DMS114 treated with DMSO at 0.1 percent for 48 hours (cell line): ENCODE results near the gene NUP50.

Experiments used
- DNase-seq: peaks from one replicate; lab custom pipeline; 2025; ENCODE audit not compliant: unreplicated experiment; lab: John Stamatoyannopoulos, UW

NUP50 gene

DNA sequence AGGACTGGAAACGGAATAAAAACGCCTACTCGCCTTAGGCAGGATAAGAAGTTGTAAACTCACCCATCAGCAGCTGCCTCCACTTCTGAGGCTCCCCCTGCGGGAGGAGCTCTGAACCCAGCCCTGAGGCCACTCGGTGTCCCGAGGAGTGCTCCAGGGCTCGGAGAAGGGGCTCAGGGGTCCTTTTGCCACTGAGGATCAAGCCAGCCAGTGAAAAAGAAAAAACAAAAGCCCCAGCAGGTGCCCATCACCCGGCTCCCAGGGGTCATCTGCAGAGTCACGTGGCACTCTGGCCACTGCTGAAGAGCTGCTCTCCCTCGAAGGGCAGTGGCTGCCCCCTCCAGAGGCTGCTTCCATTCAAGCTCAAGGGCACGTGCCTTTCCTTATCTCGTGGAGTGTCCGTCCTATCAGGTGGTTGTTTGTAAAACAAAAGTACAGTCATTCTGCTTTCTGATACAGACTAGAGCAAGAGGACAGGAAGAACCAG lies 29.0 kb downstream of the NUP50 start:
- DNase-seq: no peak

DNA sequence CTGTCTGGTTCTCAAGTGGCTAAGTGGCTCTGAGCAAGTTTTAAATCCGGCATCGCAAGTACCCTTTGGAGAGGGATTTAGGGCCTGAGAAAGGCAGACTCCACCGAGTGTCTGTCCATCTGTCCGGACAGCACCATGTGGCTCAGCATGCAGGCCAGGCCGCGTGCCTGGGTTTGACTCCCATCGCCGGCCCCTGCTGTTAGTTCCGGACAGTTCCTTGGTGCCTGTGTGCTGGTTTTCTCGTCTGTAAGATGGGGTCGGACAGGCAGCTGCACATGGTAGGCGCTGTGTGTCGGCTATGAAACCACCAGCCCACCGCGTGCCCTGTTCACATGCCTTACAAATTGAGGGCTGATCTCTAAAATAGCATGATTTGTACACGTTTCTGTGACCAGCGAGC lies 31.0 kb downstream of the NUP50 start:
- no peak for DNase-seq

GRCh38 chr22:45195616-45196015 lies 31.9 kb downstream of the NUP50 start:
- DNase-seq: no peak

DNA sequence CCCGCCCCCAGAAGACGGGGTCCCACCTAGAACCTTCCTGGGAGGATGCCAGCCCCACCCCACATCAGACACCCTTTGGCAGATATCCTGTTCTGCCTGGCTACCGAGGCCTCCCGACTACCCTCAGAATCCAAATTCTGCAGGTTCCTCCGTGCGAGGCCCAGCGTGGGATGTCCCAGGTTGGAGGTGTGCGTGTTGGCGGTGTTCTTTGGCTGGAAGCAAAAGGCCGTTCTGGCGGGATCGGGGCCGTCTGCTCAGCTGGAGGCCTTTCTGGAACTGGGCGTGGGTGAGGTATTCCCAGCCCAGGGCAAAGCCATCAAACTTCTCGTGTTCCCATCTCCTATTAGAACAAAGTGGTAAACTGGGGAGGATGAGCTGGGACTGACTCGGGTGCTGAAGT lies 32.6 kb downstream of the NUP50 start:
- no peak for DNase-seq

DNA sequence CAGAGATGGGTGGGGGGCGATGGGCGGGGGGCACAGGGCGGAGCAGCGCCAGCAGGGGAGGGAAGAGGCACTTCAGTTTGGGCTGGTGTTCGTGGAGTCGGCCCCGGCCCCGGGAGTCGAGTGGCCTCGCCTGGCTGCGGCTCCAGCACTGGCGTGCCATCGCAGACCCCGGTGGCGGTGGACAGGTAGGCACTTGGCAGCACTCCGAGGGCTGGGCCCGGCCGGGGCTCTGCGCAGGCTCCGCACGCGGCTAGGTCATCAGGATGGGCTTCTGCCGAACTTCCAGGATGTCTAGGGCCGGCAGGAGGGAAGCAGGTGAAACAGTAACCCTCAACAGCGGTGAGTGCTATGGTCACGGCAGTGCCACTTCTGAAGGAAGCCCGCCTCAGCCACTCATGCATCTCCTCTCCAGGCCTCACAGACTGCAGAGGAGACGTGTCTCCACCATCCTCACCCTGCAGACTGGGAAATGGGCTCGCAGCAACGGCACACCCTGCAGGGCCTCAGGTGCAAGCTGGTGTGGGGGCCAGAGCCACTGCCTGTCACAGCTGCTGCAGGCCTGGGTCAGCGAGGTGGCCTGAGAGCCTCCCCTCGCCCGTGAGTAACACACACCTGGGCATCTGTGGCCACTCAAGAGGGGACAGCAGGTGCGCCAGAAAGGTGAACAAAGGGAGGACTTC lies 33.3 kb downstream of the NUP50 start:
- no peak for DNase-seq

DNA sequence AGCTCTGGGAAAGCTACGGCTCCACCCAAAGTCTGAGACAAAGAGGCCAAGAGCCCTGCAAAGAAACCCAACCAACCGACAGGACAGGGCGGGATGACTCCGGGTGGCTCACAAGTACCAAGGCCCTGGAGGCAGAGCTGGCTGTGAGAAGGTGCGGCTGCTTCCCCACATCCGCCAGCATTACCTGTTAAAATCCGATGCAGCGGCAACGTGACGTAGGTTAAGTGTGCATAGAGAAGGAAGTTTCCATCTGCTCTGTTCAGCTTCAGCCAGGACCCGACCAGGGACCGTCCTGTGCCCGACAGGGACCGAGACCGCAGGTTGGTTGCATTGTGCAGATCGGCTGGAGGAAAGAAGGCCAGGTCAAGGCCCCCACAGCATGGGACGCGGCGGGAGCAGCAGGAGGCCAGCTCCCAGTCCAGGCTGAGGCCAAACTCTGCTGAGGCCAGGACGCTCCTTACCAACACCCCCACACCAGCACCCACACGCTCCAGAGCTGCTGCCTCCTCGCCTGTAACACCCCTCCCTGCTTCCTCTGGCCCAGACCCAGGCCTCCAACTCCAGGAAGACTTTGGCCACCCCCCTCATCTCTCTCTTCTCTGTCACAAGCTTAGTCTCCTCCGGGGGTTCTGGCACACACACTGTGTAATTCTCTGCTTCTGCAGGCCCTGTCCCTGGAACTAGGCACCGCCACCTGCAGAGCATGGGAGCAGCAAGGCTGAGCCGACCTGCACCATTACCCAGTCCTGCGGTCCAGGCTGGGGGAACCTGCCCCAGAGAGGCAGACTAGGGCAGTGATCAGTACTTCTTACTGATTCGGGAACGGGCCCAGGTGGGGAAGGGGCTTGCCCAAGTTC lies 34.1 kb downstream of the NUP50 start:
- DNase-seq: no peak

DNA sequence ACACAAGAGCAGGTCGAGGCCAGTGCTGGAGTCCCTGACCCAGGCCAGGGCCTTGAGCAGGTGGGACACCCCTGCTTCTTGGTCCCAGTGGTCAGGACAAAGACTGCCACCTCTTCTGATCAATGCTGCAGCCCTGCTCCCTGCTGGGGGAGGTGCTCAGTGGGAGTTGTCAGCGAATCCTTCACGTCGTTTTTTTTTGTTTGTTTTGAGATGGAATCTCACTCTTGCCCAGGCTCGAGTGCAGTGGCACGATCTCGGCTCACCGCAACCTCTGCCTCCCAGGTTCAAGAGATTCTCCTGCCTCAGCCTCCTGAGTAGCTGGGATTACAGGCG lies 34.7 kb downstream of the NUP50 start:
- DNase-seq: no peak

GRCh38 chr22:45199723-45200122 lies 36.0 kb downstream of the NUP50 start:
- DNase-seq: no peak

- DNase-seq: no peak
Observed at GRCh38 chr22:45200230-45200629, 36.5 kb downstream of the NUP50 start.

DNA sequence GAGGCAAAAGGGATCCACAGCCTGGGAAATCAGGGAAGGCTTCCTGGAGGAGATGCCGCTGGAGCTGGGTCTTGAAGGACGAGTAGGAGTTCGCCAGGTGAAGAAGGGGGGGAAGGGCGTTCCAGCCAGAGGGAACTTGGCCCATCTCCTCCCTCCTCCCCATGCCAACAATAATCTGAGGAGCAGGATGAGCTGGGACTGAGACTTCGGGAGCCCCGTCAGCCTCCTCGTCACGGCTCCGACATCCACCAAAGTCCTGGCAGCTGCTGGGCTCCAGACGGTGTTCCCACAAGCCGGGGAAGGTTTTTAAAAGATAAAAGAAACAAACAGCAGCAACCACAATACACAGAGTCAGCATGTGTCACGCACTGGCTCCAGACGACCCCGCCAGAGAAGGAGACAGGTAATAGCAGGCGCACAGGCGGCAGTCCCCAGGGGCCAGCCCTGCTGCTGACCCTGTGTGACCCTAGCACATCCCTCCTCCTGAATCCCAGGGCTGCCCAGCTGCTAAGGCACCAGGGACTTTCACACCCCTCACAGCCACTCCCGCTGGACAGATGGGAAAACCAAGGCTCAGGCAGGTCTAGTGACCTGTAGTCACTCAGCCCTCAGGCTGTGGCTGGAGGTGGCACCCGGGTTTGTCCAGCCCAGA lies 37.3 kb downstream of the NUP50 start:
- DNase-seq: no peak

DNA sequence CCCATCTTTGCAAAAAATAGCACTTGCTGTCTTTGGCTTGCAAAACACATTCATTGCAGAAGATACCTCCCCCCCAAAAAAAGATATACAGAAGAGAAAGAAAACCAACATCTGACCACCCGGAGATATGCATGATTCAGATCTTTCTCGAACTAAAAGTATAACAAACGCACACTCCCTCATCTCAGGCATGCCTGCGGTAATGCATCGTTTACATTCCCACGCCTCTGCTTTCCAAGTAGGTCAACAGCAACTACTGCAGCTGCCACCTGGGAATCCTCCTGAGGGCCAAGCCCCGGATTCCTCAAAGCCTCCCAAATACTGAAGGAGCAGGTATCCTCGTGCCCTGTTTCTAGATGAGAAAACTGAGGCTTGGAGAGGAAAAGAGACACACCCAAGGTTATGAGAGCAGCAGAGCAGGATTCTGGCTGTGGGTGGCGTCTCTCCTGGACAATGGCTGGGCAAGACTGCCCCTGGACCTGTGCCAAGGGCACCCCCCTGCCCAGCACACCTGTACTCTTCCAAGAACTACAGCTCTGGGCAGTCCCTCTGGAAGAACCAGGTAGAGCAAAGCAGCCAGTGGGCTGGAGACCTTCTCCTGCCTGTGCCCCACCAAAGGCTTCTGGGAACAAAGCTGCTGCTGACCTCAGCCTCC lies 38.1 kb downstream of the NUP50 start:
- no peak for DNase-seq

DNA sequence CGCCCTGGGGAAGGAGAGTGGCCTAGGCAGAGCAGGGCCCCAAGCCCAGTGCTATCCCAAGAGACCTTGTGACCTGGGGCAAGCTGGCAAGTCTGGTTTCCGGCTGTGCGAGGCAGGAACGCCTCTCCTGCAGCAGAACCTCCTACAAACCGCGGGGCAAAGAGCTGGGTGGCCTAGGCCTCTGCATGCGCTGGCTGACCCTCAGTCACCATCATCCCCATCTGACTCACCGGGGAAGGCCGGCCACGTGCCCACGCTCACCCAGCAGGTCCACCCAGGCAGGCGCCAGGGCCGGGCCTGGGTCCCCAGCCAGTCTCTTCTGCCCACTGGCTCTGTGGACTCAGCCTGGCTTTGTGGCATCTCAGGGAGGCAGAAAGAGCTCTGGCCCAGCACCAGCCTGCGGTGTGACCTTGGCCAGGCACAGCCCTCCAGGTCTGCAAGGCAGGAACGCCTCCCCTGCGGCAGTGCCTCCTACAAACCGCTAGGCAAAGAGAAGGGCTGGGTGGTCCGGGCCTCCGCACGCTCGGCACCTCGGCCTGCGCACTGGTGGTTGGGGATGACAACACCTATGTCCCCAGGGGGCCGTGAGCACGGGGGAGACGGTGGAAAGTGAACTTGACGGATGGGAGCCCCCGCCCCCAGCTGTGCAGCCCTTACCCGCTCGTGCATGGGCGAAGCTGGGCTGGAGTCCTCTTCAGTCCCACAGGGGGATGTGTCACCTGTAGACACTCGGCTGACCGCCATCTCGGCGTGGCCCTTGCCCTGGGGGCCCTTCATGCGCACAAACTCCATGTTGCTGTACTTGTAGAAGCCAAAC lies 38.8 kb downstream of the NUP50 start:
- no peak for DNase-seq

DNA sequence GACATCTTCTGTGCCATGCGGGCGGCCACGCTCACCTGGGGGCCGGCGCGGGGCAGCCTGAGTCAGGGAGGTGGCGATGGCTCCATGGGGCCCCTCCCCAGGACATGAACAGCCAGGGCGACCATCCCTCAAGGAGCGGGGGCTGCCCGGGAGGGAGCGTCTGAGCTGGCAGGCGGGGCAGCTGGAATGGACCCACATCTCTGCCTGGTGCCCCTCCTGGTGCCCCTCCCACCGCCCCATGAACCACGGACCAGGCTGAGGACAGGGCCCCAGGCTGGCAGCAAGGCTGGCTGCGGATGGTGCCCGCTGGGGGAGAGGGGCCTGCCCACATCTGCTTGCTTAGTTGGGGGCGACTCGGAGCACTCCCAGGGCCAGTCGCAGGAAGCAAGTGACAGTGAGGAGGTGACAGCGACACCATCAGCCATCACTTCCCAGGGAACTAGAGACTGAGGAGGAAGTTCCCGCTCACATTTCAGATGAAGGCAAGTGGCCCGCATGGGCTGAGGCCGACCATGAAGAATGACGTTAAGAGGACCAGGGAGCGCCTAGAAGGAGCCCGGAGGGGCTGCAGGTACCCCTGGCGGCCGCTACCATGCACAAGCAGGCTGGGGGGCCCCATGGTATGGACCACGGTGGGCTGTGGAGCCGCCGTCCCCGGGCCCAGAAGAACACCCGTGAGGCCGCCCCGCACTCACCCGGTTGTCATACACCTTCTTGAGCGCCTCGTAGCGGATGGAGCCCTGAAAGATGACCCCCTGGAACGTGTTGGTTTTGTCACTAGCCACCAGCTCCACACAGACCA lies 39.6 kb downstream of the NUP50 start:
- no peak for DNase-seq

DNA sequence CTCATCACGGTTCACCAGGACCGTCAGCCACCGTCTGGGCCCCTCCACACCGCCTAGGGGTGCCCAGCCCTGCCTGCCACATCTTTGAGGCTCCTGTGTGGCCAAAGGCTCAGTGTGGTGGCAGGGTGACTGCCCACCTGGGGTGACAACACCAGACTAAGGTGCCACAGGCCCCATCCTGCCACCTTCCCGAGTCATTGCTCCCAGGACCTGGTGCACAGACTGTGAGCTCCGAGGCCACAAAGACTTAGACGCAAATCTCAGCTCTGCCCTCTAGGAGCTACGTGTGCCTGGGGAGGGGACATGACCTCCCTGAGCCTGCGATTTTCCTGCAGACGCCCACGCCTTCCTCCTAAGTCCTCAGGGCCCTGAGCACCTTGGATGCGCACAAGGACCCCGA lies 40.5 kb downstream of the NUP50 start:
- DNase-seq: no peak

- DNase-seq: no peak
Observed at GRCh38 chr22:45204819-45205218, 41.1 kb downstream of the NUP50 start.

DNA sequence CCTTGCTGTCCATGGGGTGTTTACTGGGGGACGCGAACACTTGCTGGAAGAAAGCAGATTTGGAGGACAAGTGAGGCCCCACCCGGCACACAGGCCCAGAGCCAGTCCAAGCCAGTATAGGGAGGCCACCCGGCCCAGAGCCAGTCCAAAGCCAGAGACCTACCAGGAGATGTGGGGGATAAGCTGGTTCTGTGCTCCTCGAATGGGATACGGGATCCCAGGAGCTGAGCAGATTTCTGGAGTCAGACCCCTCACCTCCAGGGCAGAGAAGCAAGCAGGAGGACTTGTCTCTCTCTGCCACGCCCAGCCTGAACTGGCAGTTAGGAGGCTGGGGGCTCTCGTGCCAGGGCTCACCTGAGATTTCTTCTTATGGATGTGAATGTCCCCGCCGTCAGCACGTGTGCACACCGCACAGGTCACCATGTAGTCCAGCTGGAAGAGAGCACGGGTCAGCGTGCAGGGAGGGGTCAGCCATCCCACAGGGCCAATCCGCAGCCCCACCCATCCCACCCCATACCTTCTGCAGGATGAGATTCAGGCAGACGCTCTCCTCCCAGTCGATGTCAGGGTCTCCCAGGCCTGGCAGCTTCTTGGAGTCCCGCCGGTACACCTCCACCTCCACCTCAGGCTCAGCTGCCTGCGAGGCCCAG lies 41.7 kb downstream of the NUP50 start:
- DNase-seq: no peak

- no peak for DNase-seq
Observed at GRCh38 chr22:45206233-45206632, 42.5 kb downstream of the NUP50 start.

DNA sequence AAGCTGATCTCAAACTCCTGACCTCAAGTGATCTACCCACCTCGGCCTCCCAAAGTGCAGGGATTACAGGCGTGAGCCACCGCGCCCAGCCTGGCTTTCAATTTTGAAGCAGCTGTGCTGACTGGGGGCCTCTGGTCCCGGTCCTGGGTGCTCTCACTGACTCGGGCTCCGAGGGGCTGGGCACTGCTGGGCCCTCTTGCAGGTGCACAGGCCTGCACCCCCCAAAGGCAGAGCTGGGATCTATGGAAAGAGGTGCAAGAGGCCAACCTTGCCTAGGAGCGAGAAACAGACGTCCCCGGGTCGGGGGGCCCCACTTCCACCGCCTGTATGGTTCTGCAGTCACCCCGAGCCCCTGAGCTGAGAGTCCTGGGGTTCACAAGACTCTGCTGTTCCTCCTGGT lies 43.8 kb downstream of the NUP50 start:
- no peak for DNase-seq

DNA sequence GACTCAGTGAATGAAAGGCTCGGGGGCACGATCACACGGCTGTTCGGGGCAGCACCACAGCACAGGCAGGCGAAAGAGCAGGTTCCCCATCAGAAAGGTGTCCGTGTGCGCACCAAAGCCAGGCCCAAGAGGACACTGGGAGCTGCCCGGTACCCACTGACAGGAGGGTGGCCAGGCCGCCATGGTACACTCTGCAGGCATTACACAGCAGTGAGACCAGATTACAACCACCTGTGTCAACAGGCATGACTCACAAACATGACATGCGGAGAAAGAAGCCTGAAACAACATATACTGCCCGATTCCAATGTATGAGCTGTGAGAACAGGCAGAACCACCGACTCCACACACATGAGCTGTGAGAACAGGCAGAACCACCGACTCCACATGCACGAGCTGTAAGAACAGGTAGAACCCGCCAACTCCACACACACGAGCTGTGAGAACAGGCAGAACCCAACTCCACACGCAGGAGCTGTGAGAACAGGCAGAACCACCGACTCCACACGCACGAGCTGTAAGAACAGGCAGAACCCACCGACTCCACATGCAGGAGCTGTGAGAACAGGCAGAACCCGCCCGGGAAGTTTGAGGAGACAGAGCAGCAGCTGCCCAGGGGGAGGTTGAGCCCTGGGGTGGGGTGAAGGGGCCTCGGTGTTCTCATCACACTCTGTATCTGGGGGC lies 44.4 kb downstream of the NUP50 start:
- DNase-seq: no peak
